Osteocyte (in vitro differentiated cells): ENCODE results near the gene RAB27A. TPM values are rescaled to one million over a fixed set of nuclear protein-coding genes. Genes with fewer than 3 reads are reported as not detected.
"Not testable (repeated sequence)": the region's sequence is repeated elsewhere in the genome, so short reads cannot be mapped to it uniquely, and the experiment has no call there.

Source experiments
- DNase-seq: peaks from one replicate; pipeline ENCODE4 v3.0.0; 2021; ENCODE audit warnings: mixed read lengths; ENCODE audit not compliant: unreplicated experiment; ENCODE audit errors: extremely low spot score
- H3K27ac Mint-ChIP-seq: one replicate; pipeline ENCODE4 v1.8.0; 2021; ENCODE audit warnings: mild to moderate bottlenecking, mixed read lengths; ENCODE audit not compliant: unreplicated experiment
- H3K27me3 Mint-ChIP-seq: one replicate; pipeline ENCODE4 v1.8.0; 2021; ENCODE audit warnings: mixed read lengths; ENCODE audit not compliant: unreplicated experiment
- H3K36me3 Mint-ChIP-seq: one replicate; pipeline ENCODE4 v1.8.0; 2021; ENCODE audit warnings: mixed read lengths; ENCODE audit not compliant: unreplicated experiment
- H3K4me1 Mint-ChIP-seq: one replicate; pipeline ENCODE4 v1.8.0; 2021; ENCODE audit warnings: mixed read lengths; ENCODE audit not compliant: unreplicated experiment
- H3K4me3 Mint-ChIP-seq: one replicate; pipeline ENCODE4 v1.8.0; 2021; ENCODE audit warnings: mild to moderate bottlenecking, moderate library complexity, mixed read lengths; ENCODE audit not compliant: unreplicated experiment
- H3K9me3 Mint-ChIP-seq: one replicate; pipeline ENCODE4 v1.8.0; 2021; ENCODE audit warnings: mixed read lengths; ENCODE audit not compliant: unreplicated experiment
- total RNA-seq: library from RNA; stranded (reverse); gene quantifications from 2 replicates; pipeline ENCODE4 v1.2.1, GENCODE V29; 2021
- TF ChIP-seq, protein P1 (sequence below): fragments of 200-600 bp; sonication (generic); IDR thresholded peaks from 2 replicates; pipeline ENCODE4 v1.5.0; 2021; ENCODE audit warnings: antibody characterized with exemption, mild to moderate bottlenecking, moderate library complexity

The RAB27A gene
- total RNA-seq, 1 donor from 2014 or later, result 12.4 TPM

DNA sequence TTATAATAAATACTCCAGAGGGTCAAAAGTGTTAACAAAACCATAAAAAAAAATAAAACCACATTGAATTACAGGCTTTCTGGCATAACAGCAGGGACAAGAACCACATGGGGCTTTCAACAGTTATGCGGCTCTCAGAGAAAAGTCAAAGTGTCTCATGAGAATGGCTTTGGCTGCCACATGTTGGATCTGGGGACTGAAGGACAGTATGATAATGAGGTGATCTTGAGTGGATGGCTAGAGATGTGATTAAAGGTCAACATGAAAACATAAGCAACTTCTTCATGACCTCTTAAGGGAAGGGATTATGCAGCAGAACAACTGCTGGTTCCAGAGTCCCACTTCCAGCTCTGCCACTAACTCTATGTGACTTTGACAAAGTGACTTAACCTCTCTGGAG is 5.2 kb downstream of the RAB27A start:
- no peak overlapping the region for H3K27ac Mint-ChIP-seq
- H3K4me3 Mint-ChIP-seq, result no peak overlapping the region
- no peaks in the 10 kb centered on the region for H3K36me3 Mint-ChIP-seq
- H3K9me3 Mint-ChIP-seq, result no peaks in the 10 kb centered on the region
- TF ChIP-seq, protein P1, sequence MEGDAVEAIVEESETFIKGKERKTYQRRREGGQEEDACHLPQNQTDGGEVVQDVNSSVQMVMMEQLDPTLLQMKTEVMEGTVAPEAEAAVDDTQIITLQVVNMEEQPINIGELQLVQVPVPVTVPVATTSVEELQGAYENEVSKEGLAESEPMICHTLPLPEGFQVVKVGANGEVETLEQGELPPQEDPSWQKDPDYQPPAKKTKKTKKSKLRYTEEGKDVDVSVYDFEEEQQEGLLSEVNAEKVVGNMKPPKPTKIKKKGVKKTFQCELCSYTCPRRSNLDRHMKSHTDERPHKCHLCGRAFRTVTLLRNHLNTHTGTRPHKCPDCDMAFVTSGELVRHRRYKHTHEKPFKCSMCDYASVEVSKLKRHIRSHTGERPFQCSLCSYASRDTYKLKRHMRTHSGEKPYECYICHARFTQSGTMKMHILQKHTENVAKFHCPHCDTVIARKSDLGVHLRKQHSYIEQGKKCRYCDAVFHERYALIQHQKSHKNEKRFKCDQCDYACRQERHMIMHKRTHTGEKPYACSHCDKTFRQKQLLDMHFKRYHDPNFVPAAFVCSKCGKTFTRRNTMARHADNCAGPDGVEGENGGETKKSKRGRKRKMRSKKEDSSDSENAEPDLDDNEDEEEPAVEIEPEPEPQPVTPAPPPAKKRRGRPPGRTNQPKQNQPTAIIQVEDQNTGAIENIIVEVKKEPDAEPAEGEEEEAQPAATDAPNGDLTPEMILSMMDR, result no peak
- H3K27me3 Mint-ChIP-seq, result no peaks in the 10 kb centered on the region
- DNase-seq, result no peak
- H3K4me1 Mint-ChIP-seq, result peaks cover 23% of the 10 kb centered on the region

DNA sequence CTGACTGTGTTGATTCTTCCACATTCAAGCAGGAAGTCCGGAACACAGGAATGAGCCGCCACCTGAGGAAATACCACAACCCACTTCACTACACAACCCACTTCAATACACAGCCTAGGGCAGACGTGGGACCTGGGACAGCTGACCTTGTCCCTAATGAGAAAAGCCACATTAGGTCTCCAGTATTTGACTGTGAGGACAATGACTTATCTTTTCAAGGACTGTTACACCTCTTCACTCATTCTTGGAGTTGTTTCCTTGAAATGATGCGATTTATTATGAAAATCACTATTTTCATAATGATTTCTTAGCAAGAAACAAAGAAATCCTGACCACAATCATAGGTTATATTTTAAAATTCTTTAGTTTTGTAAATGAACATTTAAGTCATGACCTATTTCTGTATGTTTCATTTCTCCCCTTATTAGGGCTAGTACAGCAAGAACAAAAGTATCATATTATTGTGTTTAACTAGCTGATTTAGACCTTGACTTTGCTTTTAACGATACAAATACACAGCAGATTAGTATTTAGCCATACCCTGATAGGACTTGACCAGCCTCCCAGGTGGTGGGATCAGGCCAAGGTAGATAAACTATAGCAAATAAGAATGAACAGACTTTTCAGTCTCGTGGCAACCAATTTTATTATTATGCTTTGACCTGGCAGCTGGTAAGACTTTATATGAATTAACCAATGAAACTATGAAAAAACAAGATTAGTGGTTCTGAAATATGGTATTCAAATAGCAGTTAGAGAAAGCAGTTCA is 6.0 kb downstream of the RAB27A start:
- TF ChIP-seq, protein P1, result no peak
- no peak overlapping the region for H3K27ac Mint-ChIP-seq
- peaks cover 18% of the 10 kb centered on the region for H3K4me1 Mint-ChIP-seq
- no peak for DNase-seq
- no peaks in the 10 kb centered on the region for H3K36me3 Mint-ChIP-seq
- no peak overlapping the region for H3K4me3 Mint-ChIP-seq
- no peaks in the 10 kb centered on the region for H3K9me3 Mint-ChIP-seq
- no peaks in the 10 kb centered on the region for H3K27me3 Mint-ChIP-seq

DNA sequence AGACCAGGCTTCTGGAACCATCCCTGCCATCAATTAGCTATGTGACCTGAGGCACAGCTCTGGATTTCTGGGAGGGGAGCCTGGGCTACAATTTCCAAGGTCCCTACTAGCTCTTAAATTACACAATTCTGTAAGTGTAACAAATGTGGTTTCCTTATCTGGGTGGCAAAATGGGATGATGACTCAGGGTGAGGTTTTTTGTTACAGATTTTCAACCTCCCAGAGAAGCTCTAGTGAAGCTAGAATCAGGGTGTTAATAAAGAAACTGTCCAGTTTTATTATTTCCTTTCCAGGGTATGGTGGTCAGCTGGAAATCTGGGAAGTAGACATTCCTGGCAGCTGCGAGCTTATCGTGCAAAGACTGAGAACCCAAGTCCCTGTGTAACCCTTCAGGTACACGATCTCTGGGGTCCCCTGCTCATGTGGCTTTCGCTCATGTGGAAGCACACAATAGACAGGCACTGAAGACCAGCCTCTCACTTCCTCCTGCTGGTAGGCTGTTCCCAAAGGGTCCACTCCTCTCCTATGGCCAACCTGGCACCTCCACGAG is 7.3 kb downstream of the RAB27A start:
- TF ChIP-seq, protein P1, result no peak
- Mint-ChIP-seq H3K27ac (no peak overlapping the region), H3K27me3 (no peaks in the 10 kb centered on the region), H3K4me3 (no peak overlapping the region), H3K4me1 (peaks cover 15% of the 10 kb centered on the region), H3K36me3 (no peaks in the 10 kb centered on the region), H3K9me3 (no peaks in the 10 kb centered on the region)
- no peak for DNase-seq

DNA sequence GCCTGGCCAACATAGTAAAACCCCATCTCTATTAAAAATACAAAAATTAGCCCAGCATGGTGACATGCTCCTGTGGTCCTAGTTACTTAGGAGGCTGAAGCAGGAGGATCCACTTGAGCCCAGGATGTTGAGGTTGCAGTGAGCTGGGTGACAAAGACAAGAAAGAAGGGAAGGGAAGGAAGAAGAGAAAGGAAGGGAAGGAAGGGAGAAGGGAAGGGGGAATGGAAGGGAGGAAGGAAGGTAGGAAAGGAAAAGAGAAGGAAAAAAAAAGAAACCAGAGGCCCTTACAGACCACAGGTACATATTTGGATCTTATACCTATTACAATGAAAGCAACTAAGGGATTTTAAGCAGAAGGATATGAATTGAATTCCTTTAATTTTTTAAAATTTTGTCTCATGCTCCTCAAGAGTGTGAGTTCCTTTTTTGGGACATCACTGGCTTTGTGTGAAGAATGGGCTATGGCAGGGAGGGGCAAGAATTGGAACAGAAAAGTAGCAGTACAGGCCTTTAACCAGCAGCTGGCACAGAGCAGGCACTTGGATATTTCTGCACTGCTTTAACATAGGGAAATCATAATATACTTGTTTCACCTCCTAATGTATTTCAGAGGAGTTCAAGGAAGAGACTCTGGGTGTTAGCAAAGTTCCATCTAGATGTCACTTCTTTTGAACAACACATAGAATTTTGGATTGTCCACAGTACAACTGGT is 7.9 kb downstream of the RAB27A start:
- Mint-ChIP-seq H3K27me3 (no peaks in the 10 kb centered on the region), H3K9me3 (no peaks in the 10 kb centered on the region), H3K4me3 (no peak overlapping the region), H3K4me1 (peaks cover 15% of the 10 kb centered on the region), H3K27ac (no peak overlapping the region), H3K36me3 (no peaks in the 10 kb centered on the region)
- DNase-seq, result no peak
- TF ChIP-seq, protein P1, result no peak

DNA sequence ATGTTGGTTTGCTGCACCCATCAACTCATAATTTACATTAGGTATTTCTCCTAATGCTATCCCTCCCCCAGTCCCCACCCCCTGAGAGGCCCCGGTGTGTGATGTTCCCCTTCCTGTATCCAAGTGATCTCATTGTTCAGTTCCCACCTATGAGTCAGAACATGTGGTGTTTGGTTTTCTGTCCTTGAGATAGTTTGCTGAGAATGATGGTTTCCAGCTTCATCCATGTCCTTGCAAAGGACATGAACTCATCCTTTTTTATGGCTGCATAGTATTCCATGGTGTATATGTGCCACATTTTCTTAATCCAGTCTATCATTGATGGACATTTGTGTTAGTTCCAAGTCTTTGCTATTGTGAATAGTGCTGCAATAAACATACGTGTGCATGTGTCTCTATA is 9.0 kb downstream of the RAB27A start:
- H3K9me3 Mint-ChIP-seq, H3K4me3 Mint-ChIP-seq, H3K27me3 Mint-ChIP-seq, H3K36me3 Mint-ChIP-seq, DNase-seq, H3K27ac Mint-ChIP-seq: not testable (repeated sequence)
- H3K4me1 Mint-ChIP-seq, result peaks cover 15% of the 10 kb centered on the region
